HepG2 (cell line): Measurements from ENCODE around the gene LYZL6.

Experiments used
- HDAC2 ChIP-seq: sonication (generic); formaldehyde crosslinking; IDR thresholded peaks from 2 replicates; pipeline ENCODE4 v1.4.0; 2020; ENCODE audit warnings: missing genetic modification reagents
- KDM3A ChIP-seq: IDR thresholded peaks from 2 replicates; pipeline ENCODE4 v1.6.1; 2018; ENCODE audit warnings: low read depth, missing compliant biosample characterization
- MAZ ChIP-seq, 2 experiments: sonication (generic) in 1 of 2; formaldehyde crosslinking in 1 of 2; IDR thresholded peaks; 2 replicates each; pipeline versions ENCODE4 v1.5.0 to v1.6.1; 2012 to 2020; ENCODE audit warnings: low read depth in 2 of 2, mild to moderate bottlenecking in 2 of 2, borderline replicate concordance in 1 of 2, improper control_type of control experiment in 1 of 2, low read length in 1 of 2, missing genetic modification reagents in 1 of 2, moderate library complexity in 1 of 2
- SRSF4 ChIP-seq: fragments of 200-400 bp; formaldehyde crosslinking; IDR thresholded peaks from one replicate; pipeline ENCODE4 v1.6.1; 2018; ENCODE audit warnings: mild to moderate bottlenecking, low read depth, low read length, moderate library complexity; ENCODE audit not compliant: poor library complexity, severe bottlenecking
- TBP ChIP-seq: sonication (generic); formaldehyde crosslinking; IDR thresholded peaks from 2 replicates; pipeline ENCODE4 v1.5.0; 2020; ENCODE audit warnings: missing genetic modification reagents
- TEAD2 ChIP-seq: sonication (generic); formaldehyde crosslinking; IDR thresholded peaks from 2 replicates; pipeline ENCODE4 v1.9.0; 2021; ENCODE audit warnings: missing genetic modification reagents
- ZBTB46 ChIP-seq: sonication (generic); formaldehyde crosslinking; IDR thresholded peaks from 2 replicates; pipeline ENCODE4 v1.4.0; 2020; ENCODE audit warnings: mild to moderate bottlenecking, missing genetic modification reagents, borderline replicate concordance
- ZNF333 ChIP-seq: sonication (generic); formaldehyde crosslinking; IDR thresholded peaks from 2 replicates; pipeline ENCODE4 v1.4.0; 2020; ENCODE audit warnings: mild to moderate bottlenecking, missing genetic modification reagents, borderline replicate concordance
- TF ChIP-seq, protein P1 (sequence below): IDR thresholded peaks from 2 replicates; pipeline ENCODE4 v1.6.1; 2012; ENCODE audit warnings: inconsistent platforms

DNA sequence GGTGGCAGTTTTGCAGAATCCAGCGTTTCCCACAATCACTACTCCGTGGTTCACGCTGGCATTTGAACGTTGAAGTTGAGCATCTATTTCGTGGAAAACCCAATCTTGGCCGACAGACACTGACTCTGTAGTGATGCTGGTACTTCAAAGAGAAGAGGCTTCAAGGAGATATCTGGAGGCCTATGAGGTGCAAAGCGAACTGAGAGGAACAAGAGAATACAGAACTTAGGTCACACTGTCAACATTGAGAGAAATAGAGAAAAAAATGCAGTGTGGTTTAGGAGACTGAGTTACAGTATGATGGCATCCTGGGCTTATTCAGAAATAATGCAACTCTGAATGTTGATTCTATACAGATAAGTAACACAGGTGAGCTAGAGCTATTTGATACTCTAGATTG is 21.8 kb upstream of the LYZL6 start:
- no peak for TF ChIP-seq TBP (CRISPR knock-in tag)
- no peak for TF ChIP-seq KDM3A
- TF ChIP-seq, protein P1, sequence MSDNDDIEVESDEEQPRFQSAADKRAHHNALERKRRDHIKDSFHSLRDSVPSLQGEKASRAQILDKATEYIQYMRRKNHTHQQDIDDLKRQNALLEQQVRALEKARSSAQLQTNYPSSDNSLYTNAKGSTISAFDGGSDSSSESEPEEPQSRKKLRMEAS = no peak
- no peak for TF ChIP-seq ZBTB46 (CRISPR knock-in tag)
- TF ChIP-seq MAZ (IDR thresholded peaks at IDR 0.05; ENCODE audit: borderline replicate concordance, low read depth, low read length) = no peak
- no peak for TF ChIP-seq MAZ (CRISPR knock-in tag; IDR thresholded peaks at IDR 0.05; ENCODE audit: low read depth)
- TF ChIP-seq TEAD2 = no peak
- no peak for TF ChIP-seq HDAC2 (CRISPR knock-in tag)
- no peak for TF ChIP-seq ZNF333
- no peak for TF ChIP-seq SRSF4
